IMR-90 (cell line): ENCODE data around the gene CHDH. TPM values are rescaled to one million over a fixed set of nuclear protein-coding genes. Genes with fewer than 3 reads are reported as not detected.

Experiments used
- ATAC-seq: fragments of 200-7000 bp; cut with Tn5 transposase; 2 replicates; pipeline ENCODE4 v1.9.1; 2020; ENCODE audit warnings: low read depth, mild to moderate bottlenecking, moderate library complexity
- BruUV-seq: library from RNA; stranded (reverse); fragments of 400-500 nt; replicated peaks from 2 replicates; lab custom pipeline; 2021; lab: Mats Ljungman, UMichigan
- CTCF ChIA-PET: fragments of 300-600 bp; formaldehyde crosslinking; extraction: SDS; loops from one replicate; lab custom pipeline; 2021; ENCODE audit warnings: antibody characterized with exemption; lab: Yijun Ruan, JAX
- POLR2A ChIA-PET: fragments of 300-600 bp; sonication (Branson Sonifier 250); formaldehyde crosslinking; loops from one replicate; lab custom pipeline; 2022; ENCODE audit warnings: antibody characterized with exemption; ENCODE audit not compliant: unreplicated experiment; lab: Charles Lee
- DNase-seq: peaks from one replicate; pipeline ENCODE4 v3.0.0; 2013
- H2AFZ ChIP-seq: replicated peaks from 2 replicates; pipeline ENCODE3; 2013; ENCODE audit warnings: low read length, mild to moderate bottlenecking; ENCODE audit not compliant: poor library complexity
- H2AK5ac ChIP-seq: 2 replicates; pipeline ENCODE4 v1.6.1; 2013; ENCODE audit warnings: low read depth, low read length, inconsistent platforms
- H2AK9ac ChIP-seq: replicated peaks from 2 replicates; pipeline ENCODE3; 2013; ENCODE audit warnings: mild to moderate bottlenecking, low read depth, low read length, moderate library complexity; ENCODE audit not compliant: poor library complexity
- H2BK120ac ChIP-seq: 2 replicates; pipeline ENCODE4 v1.6.1; 2013; ENCODE audit warnings: low read depth, low read length, inconsistent platforms
- H2BK15ac ChIP-seq: 3 replicates; pipeline ENCODE4 v1.6.1; 2013; ENCODE audit warnings: low read depth, low read length, inconsistent platforms
- H2BK20ac ChIP-seq: 2 replicates; pipeline ENCODE4 v1.6.1; 2013; ENCODE audit warnings: low read depth, mild to moderate bottlenecking, inconsistent platforms, low read length, moderate library complexity
- H2BK5ac ChIP-seq: 2 replicates; pipeline ENCODE4 v1.6.1; 2013; ENCODE audit warnings: mild to moderate bottlenecking, low read depth, low read length, inconsistent platforms; ENCODE audit not compliant: poor library complexity, severe bottlenecking
- H3K14ac ChIP-seq: replicated peaks from 2 replicates; pipeline ENCODE4 v1.6.1; 2013; ENCODE audit warnings: low read depth, low read length, inconsistent platforms
- H3K18ac ChIP-seq: 2 replicates; pipeline ENCODE4 v1.6.1; 2013; ENCODE audit warnings: low read depth, low read length, control low read depth
- H3K23ac ChIP-seq: 2 replicates; pipeline ENCODE4 v1.6.1; 2013; ENCODE audit warnings: low read depth, low read length, inconsistent platforms
- H3K27ac ChIP-seq: 2 replicates; pipeline ENCODE4 v1.5.1; 2013; ENCODE audit warnings: mild to moderate bottlenecking, control low read depth, low read length; ENCODE audit not compliant: insufficient read depth
- H3K27me3 ChIP-seq: 2 replicates; pipeline ENCODE4 v1.6.1; 2013; ENCODE audit warnings: low read length; ENCODE audit not compliant: control insufficient read depth, insufficient read depth
- H3K36me3 ChIP-seq: 2 replicates; pipeline ENCODE4 v1.6.1; 2013; ENCODE audit warnings: low read length, mixed read lengths; ENCODE audit not compliant: control insufficient read depth, insufficient read depth
- H3K4ac ChIP-seq: 2 replicates; pipeline ENCODE4 v1.6.1; 2013; ENCODE audit warnings: low read depth, low read length, inconsistent platforms
- H3K4me1 ChIP-seq: 2 replicates; pipeline ENCODE4 v1.6.1; 2013; ENCODE audit warnings: low read length, mixed read lengths; ENCODE audit not compliant: control insufficient read depth, insufficient read depth
- H3K4me2 ChIP-seq: 2 replicates; pipeline ENCODE4 v1.6.1; 2013; ENCODE audit warnings: low read depth, mild to moderate bottlenecking, control low read depth, low read length, moderate library complexity
- H3K4me3 ChIP-seq: 2 replicates; pipeline ENCODE4 v1.5.1; 2013; ENCODE audit warnings: low read depth, mild to moderate bottlenecking, control low read depth, low read length, moderate library complexity; ENCODE audit not compliant: insufficient read depth
- H3K56ac ChIP-seq: 2 replicates; pipeline ENCODE4 v1.6.1; 2013; ENCODE audit warnings: low read length, inconsistent platforms; ENCODE audit not compliant: insufficient read depth; ENCODE audit errors: extremely low read depth
- H3K79me1 ChIP-seq, 2 experiments: 2 replicates each; pipeline ENCODE4 v1.6.1; 2013; ENCODE audit warnings: low read length in 2 of 2, inconsistent platforms in 1 of 2, low read depth in 1 of 2
- H3K9ac ChIP-seq: 2 replicates; pipeline ENCODE4 v1.6.1; 2013; ENCODE audit warnings: low read depth, low read length, control low read depth
- H3K9me1 ChIP-seq: 2 replicates; pipeline ENCODE4 v1.6.1; 2013; ENCODE audit warnings: low read length, inconsistent platforms; ENCODE audit not compliant: insufficient read depth
- H3K9me3 ChIP-seq: 2 replicates; pipeline ENCODE4 v1.6.1; 2013; ENCODE audit warnings: low read length; ENCODE audit not compliant: control insufficient read depth, insufficient read depth
- H4K20me1 ChIP-seq: 2 replicates; pipeline ENCODE4 v1.6.1; 2013; ENCODE audit warnings: low read length, inconsistent platforms; ENCODE audit not compliant: insufficient read depth
- H4K5ac ChIP-seq: 2 replicates; pipeline ENCODE4 v1.6.1; 2013; ENCODE audit warnings: mild to moderate bottlenecking, low read depth, low read length, control low read depth
- H4K8ac ChIP-seq, 2 experiments: 2 replicates each; pipeline ENCODE4 v1.6.1; 2013; ENCODE audit warnings: low read depth in 2 of 2, low read length in 2 of 2, control low read depth in 1 of 2, inconsistent platforms in 1 of 2
- H4K91ac ChIP-seq: 2 replicates; pipeline ENCODE4 v1.6.1; 2013; ENCODE audit warnings: low read depth, low read length, inconsistent platforms; ENCODE audit not compliant: insufficient read depth
- BHLHE40 ChIP-seq: fragments of 150-350 bp; IDR thresholded peaks from 2 replicates; pipeline ENCODE4 v1.6.1; 2016; ENCODE audit warnings: mild to moderate bottlenecking, low read depth, low read length
- CEBPB ChIP-seq: IDR thresholded peaks from 2 replicates; pipeline ENCODE4 v1.6.1; 2012; ENCODE audit warnings: low read depth, low read length, improper control_type of control experiment
- CHD1 ChIP-seq: IDR thresholded peaks from 2 replicates; pipeline ENCODE4 v1.6.1; 2012; ENCODE audit warnings: low read depth, low read length, improper control_type of control experiment
- CTCF ChIP-seq: conservative IDR thresholded peaks from 2 replicates; pipeline ENCODE4 v1.5.1; 2012; ENCODE audit warnings: mild to moderate bottlenecking, low read depth, low read length, improper control_type of control experiment
- FOS ChIP-seq: fragments of 150-350 bp; IDR thresholded peaks from 2 replicates; pipeline ENCODE4 v1.6.1; 2016; ENCODE audit warnings: low read depth, low read length
- MAFK ChIP-seq: IDR thresholded peaks from 2 replicates; pipeline ENCODE4 v1.6.1; 2012; ENCODE audit warnings: low read depth, low read length, improper control_type of control experiment
- MAZ ChIP-seq: IDR thresholded peaks from 2 replicates; pipeline ENCODE4 v1.6.1; 2012; ENCODE audit warnings: low read depth, mild to moderate bottlenecking, low read length, improper control_type of control experiment, moderate library complexity, borderline replicate concordance
- MXI1 ChIP-seq: IDR thresholded peaks from 2 replicates; pipeline ENCODE4 v1.6.1; 2012; ENCODE audit warnings: low read depth, mild to moderate bottlenecking, low read length, moderate library complexity, borderline replicate concordance
- NFE2L2 ChIP-seq: fragments of 150-350 bp; IDR thresholded peaks from 2 replicates; pipeline ENCODE4 v1.6.1; 2016; ENCODE audit warnings: low read depth, mild to moderate bottlenecking, low read length
- POLR2A ChIP-seq: IDR thresholded peaks from 2 replicates; pipeline ENCODE4 v1.6.1; 2012; ENCODE audit warnings: mild to moderate bottlenecking, low read depth, low read length
- RAD21 ChIP-seq: IDR thresholded peaks from 2 replicates; pipeline ENCODE4 v1.6.1; 2012; ENCODE audit warnings: low read length, improper control_type of control experiment
- RCOR1 ChIP-seq: IDR thresholded peaks from 2 replicates; pipeline ENCODE4 v1.6.1; 2012; ENCODE audit warnings: mild to moderate bottlenecking, low read length, improper control_type of control experiment; ENCODE audit not compliant: insufficient replicate concordance
- RFX5 ChIP-seq: IDR thresholded peaks from 2 replicates; pipeline ENCODE4 v1.8.0; 2012; ENCODE audit warnings: low read depth, mild to moderate bottlenecking, low read length, moderate library complexity
- SMC3 ChIP-seq: fragments of 150-350 bp; IDR thresholded peaks from 2 replicates; pipeline ENCODE4 v1.6.1; 2016; ENCODE audit warnings: low read depth, mild to moderate bottlenecking, antibody characterized with exemption, low read length, moderate library complexity
- WGBS, 2 experiments: methylation state at CpG; one replicate each; pipeline versions ENCODE4 v1.1.5 to v1.1.7; 2013; ENCODE audit warnings: missing lambda C conversion rate in 2 of 2; ENCODE audit not compliant: insufficient read length in 1 of 2; ENCODE audit errors: extremely low coverage in 2 of 2; 5-methylcytosine and 5-hydroxymethylcytosine counted together
- dilution Hi-C: fragments of 300-500 bp; cut with HindIII; formaldehyde crosslinking; loops from one replicate; pipeline ENCODE4 v1.14.3; 2018; ENCODE audit warnings: low sequenced_read_pairs; ENCODE audit not compliant: unreplicated experiment
- in situ Hi-C: fragments of 300-500 bp; cut with MboI; formaldehyde crosslinking; loops from 3 replicates; pipeline ENCODE4 v1.14.3; 2019; ENCODE audit warnings: low sequenced_read_pairs, inconsistent platforms, mixed read lengths
- intact Hi-C: fragments of 100-400 bp; cut with micrococcal nuclease; formaldehyde crosslinking; loops from 2 replicates; pipeline ENCODE4 v1.10.0; 2022
- polyA plus RNA-seq, 3 experiments: library from polyadenylated mRNA; depleted of rRNA; stranded (reverse); fragments of >200 nt; gene quantifications; 2 replicates each; pipeline ENCODE4 v1.2.3, GENCODE V29; 2012; ENCODE audit warnings: low replicate concordance in 1 of 3
- total RNA-seq: library from RNA; depleted of rRNA; stranded (reverse); fragments of >200 nt; gene quantifications from 2 replicates; pipeline ENCODE4 v1.2.3, GENCODE V29; 2012
- TF ChIP-seq, protein P1 (sequence below): fragments of 150-350 bp; IDR thresholded peaks from 2 replicates; pipeline ENCODE4 v1.6.1; 2017; ENCODE audit warnings: mild to moderate bottlenecking, antibody characterized with exemption, low read length, low read depth
- TF ChIP-seq, protein P2 (sequence below): fragments of 150-350 bp; IDR thresholded peaks from 2 replicates; pipeline ENCODE4 v1.6.1; 2016; ENCODE audit warnings: low read depth, mild to moderate bottlenecking, low read length, moderate library complexity, borderline replicate concordance

CHDH gene
- total and polyA plus RNA-seq, 2 of the 4 experiments (the other 2 are of a cell fraction), result under 0.01 to 0.19 TPM

- Histone ChIP-seq H2BK120ac (no peak overlapping the region), H3K27me3 (peaks cover 13% of the 10 kb centered on the region; the same call in 1 of the 2 replicates), H3K9me1 (no peaks in the 10 kb centered on the region), H3K79me1 (no peaks in the 10 kb centered on the region), H2BK15ac (no peak overlapping the region), H2BK20ac (no peak overlapping the region), H3K9me3 (no peaks in the 10 kb centered on the region), H3K27ac (no peak overlapping the region), H2AFZ (no peak overlapping the region), H3K14ac (no peak overlapping the region), H4K91ac (no peak overlapping the region), H4K8ac (no peak overlapping the region), H3K9ac (no peak overlapping the region), H2AK9ac (no peak overlapping the region), H3K4ac (no peak overlapping the region), H3K18ac (no peak overlapping the region), H4K20me1 (no peaks in the 10 kb centered on the region), H3K56ac (no peak overlapping the region), H3K23ac (no peak overlapping the region), H2BK5ac (no peak overlapping the region), H3K36me3 (no peaks in the 10 kb centered on the region), H3K4me3 (no peak overlapping the region), H3K4me1 (no peaks in the 10 kb centered on the region), H3K4me2 (no peak overlapping the region), H2AK5ac (no peak overlapping the region), H4K5ac (no peak overlapping the region)
- in situ Hi-C loops, result no loop called here
- DNase-seq, result no peak
- ChIA-PET POLR2A (no interaction called here), CTCF (no interaction called here)
- TF ChIP-seq RCOR1 (no peak), MXI1 (no peak), CEBPB (no peak), CTCF (no peak), FOS (no peak), BHLHE40 (no peak), POLR2A (no peak), CHD1 (no peak), RFX5 (no peak), MAFK (no peak), RAD21 (no peak), SMC3 (no peak), NFE2L2 (no peak), MAZ (no peak)
- TF ChIP-seq, protein P1, sequence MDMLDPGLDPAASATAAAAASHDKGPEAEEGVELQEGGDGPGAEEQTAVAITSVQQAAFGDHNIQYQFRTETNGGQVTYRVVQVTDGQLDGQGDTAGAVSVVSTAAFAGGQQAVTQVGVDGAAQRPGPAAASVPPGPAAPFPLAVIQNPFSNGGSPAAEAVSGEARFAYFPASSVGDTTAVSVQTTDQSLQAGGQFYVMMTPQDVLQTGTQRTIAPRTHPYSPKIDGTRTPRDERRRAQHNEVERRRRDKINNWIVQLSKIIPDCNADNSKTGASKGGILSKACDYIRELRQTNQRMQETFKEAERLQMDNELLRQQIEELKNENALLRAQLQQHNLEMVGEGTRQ, result no peak
- TF ChIP-seq, protein P2, sequence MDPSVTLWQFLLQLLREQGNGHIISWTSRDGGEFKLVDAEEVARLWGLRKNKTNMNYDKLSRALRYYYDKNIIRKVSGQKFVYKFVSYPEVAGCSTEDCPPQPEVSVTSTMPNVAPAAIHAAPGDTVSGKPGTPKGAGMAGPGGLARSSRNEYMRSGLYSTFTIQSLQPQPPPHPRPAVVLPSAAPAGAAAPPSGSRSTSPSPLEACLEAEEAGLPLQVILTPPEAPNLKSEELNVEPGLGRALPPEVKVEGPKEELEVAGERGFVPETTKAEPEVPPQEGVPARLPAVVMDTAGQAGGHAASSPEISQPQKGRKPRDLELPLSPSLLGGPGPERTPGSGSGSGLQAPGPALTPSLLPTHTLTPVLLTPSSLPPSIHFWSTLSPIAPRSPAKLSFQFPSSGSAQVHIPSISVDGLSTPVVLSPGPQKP, result no peak
- no CpG with 5 or more reads among the region's 7 CpGs for WGBS, 2 experiments
- ATAC-seq, result no peak
- intact Hi-C loops, result no loop called here
- BruUV-seq, result no TSS peak
- dilution Hi-C loops, result no loop called here
Observed at GRCh38 chr3:53763353-53763752, 82.9 kb downstream of the CHDH start.
